Activated T-cell treated with anti-CD3 and anti-CD28 coated beads, Interleukin-2, amount 50 U/mL, for 4 hours (primary cell): Measurements from ENCODE around the gene OR5K1. TPM values are rescaled to one million over a fixed set of nuclear protein-coding genes. Genes with fewer than 3 reads are reported as not detected.

Experiments used
- ATAC-seq, 2 donors: fragments of 200-7000 bp; cut with Tn5 transposase; one replicate each; pipeline ENCODE4 v1.10.0; 2021
- DNase-seq: peaks from one replicate; pipeline ENCODE4 v3.0.0-alpha.2; 2020
- H3K27me3 Mint-ChIP-seq: one replicate; pipeline ENCODE4 v1.8.0; 2021; ENCODE audit warnings: low read depth, mixed read lengths
- H3K36me3 Mint-ChIP-seq: one replicate; pipeline ENCODE4 v1.8.0; 2022; ENCODE audit warnings: mixed read lengths; ENCODE audit not compliant: insufficient read depth
- H3K4me1 Mint-ChIP-seq: one replicate; pipeline ENCODE4 v1.8.0; 2021; ENCODE audit warnings: low read depth, mixed read lengths
- H3K4me3 Mint-ChIP-seq: one replicate; pipeline ENCODE4 v1.8.0; 2021; ENCODE audit warnings: mild to moderate bottlenecking, moderate library complexity, mixed read lengths
- H3K9me3 Mint-ChIP-seq: one replicate; pipeline ENCODE4 v1.8.0; 2021; ENCODE audit warnings: mixed read lengths
- total RNA-seq, 3 donors: library from RNA; stranded (reverse); gene quantifications; one replicate each; pipeline ENCODE4 v1.2.1, GENCODE V29; 2021

Gene OR5K1
- not detected for total RNA-seq

GRCh38 chr3:98462901-98463300 is at the start of gene OR5K1:
OR5K1 (plus strand) TSS chr3:98463201; CDS start chr3:98469577, 6,376 bp downstream.
- H3K4me3 Mint-ChIP-seq: no peak within 1 kb of the TSS
- DNase-seq (no peak), ATAC-seq (no peak)

DNA sequence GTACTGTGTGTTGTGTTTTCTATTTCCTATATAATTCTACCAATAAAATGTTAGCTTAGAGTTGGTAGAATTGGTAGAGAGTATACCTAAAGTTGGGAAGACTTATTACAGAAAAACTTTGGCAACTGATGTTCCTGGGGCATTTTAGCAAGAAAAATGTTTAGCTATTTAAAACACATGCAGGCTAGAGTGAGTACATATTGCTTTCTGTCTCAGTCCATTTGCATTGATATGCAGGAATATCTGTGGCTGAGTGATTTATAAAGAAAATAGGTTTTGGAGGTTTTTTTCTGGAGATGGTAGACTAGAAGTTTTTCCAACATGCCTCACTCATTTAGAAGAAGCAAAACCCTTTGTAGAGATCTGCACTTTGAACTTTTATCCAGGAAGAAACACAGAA is 30.4 kb upstream of the OR5K1 start:
- H3K4me1 Mint-ChIP-seq: no peaks in the 10 kb centered on the region
- no peak for ATAC-seq

More at GRCh38 chr3:98462901-98463300, at the start of gene OR5K1:
- Mint-ChIP-seq H3K27me3 (no peaks in the 10 kb centered on the region), H3K9me3 (peaks cover 12% of the 10 kb centered on the region), H3K36me3 (no peaks in the 10 kb centered on the region), H3K4me1 (no peaks in the 10 kb centered on the region)

GRCh38 chr3:98433764-98434163 is 29.2 kb upstream of the OR5K1 start:
- ATAC-seq: no peak

More for the DNA sequence above, 30.4 kb upstream of the OR5K1 start:
- no peak for DNase-seq
- peaks cover 2% of the 10 kb centered on the region for H3K36me3 Mint-ChIP-seq
- no peaks in the 10 kb centered on the region for H3K27me3 Mint-ChIP-seq
- H3K9me3 Mint-ChIP-seq: peaks cover 34% of the 10 kb centered on the region
- H3K4me3 Mint-ChIP-seq: no peak overlapping the region

GRCh38 chr3:98434412-98434811 is 28.6 kb upstream of the OR5K1 start:
- Mint-ChIP-seq H3K4me1 (no peaks in the 10 kb centered on the region), H3K36me3 (no peaks in the 10 kb centered on the region), H3K4me3 (no peak overlapping the region), H3K27me3 (no peaks in the 10 kb centered on the region), H3K9me3 (peaks cover 19% of the 10 kb centered on the region)
- no peak for DNase-seq
- no peak for ATAC-seq

More at GRCh38 chr3:98433764-98434163, 29.2 kb upstream of the OR5K1 start:
- H3K36me3 Mint-ChIP-seq: peaks cover 2% of the 10 kb centered on the region
- H3K27me3 Mint-ChIP-seq: no peaks in the 10 kb centered on the region
- H3K4me1 Mint-ChIP-seq: no peaks in the 10 kb centered on the region
- no peak overlapping the region for H3K4me3 Mint-ChIP-seq
- H3K9me3 Mint-ChIP-seq: peaks cover 26% of the 10 kb centered on the region
- no peak for DNase-seq

- DNase-seq (no peak), ATAC-seq (no peak)
- H3K4me3 Mint-ChIP-seq: no peak overlapping the region
- H3K9me3 Mint-ChIP-seq: no peaks in the 10 kb centered on the region
- H3K4me1 Mint-ChIP-seq: no peaks in the 10 kb centered on the region
- no peaks in the 10 kb centered on the region for H3K36me3 Mint-ChIP-seq
- H3K27me3 Mint-ChIP-seq: peaks cover 3% of the 10 kb centered on the region
Observed at GRCh38 chr3:98440283-98440682, 22.7 kb upstream of the OR5K1 start.

DNA sequence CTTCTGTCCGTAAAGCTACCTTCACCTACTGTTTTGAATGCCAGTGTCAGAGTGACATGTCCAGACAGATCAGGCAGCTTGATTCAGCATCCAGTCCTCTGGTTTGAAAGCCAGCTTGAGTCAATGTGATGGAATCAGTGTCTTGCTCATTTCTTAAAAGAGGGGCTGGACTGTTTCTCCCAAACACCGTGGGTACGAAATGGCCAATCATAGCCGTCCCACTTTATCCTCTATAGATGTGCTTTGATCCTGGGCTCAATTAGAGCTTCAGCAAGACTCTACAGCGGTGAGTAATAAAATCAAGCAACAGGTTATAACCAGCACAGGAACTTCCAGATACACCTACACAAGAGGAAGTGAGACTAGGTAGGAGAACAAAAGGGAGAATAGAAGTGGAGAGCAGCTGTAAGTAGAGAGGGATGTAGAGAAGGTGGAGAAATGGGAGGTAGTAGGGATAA is 17.0 kb upstream of the OR5K1 start:
- ATAC-seq: no peak
- H3K4me3 Mint-ChIP-seq: no peak overlapping the region
- peaks cover 6% of the 10 kb centered on the region for H3K4me1 Mint-ChIP-seq
- no peak for DNase-seq
- H3K36me3 Mint-ChIP-seq: no peaks in the 10 kb centered on the region
- H3K9me3 Mint-ChIP-seq: no peaks in the 10 kb centered on the region
- peaks cover 3% of the 10 kb centered on the region for H3K27me3 Mint-ChIP-seq

GRCh38 chr3:98449606-98450193 is 13.3 kb upstream of the OR5K1 start:
- H3K36me3 Mint-ChIP-seq: no peaks in the 10 kb centered on the region

GRCh38 chr3:98450372-98450771 is 12.6 kb upstream of the OR5K1 start:
- no peaks in the 10 kb centered on the region for H3K9me3 Mint-ChIP-seq
- DNase-seq: no peak
- H3K4me1 Mint-ChIP-seq: peaks cover 6% of the 10 kb centered on the region
- no peaks in the 10 kb centered on the region for H3K36me3 Mint-ChIP-seq
- ATAC-seq: no peak
- H3K27me3 Mint-ChIP-seq: peaks cover 2% of the 10 kb centered on the region
- H3K4me3 Mint-ChIP-seq: no peak overlapping the region

More at GRCh38 chr3:98449606-98450193, 13.3 kb upstream of the OR5K1 start:
- Mint-ChIP-seq H3K27me3 (peaks cover 3% of the 10 kb centered on the region), H3K4me1 (peaks cover 6% of the 10 kb centered on the region), H3K4me3 (no peak overlapping the region), H3K9me3 (no peaks in the 10 kb centered on the region)
- ATAC-seq (no peak), DNase-seq (no peak)

GRCh38 chr3:98453827-98454226 is 9.2 kb upstream of the OR5K1 start:
- DNase-seq: no peak
- no peaks in the 10 kb centered on the region for H3K36me3 Mint-ChIP-seq
- ATAC-seq: no peak
- peaks cover 1% of the 10 kb centered on the region for H3K4me1 Mint-ChIP-seq
- H3K9me3 Mint-ChIP-seq: peaks cover 8% of the 10 kb centered on the region
- H3K27me3 Mint-ChIP-seq: peaks cover 2% of the 10 kb centered on the region
- no peak overlapping the region for H3K4me3 Mint-ChIP-seq

- H3K9me3 Mint-ChIP-seq: peaks cover 12% of the 10 kb centered on the region
- H3K4me3 Mint-ChIP-seq: no peak overlapping the region
- DNase-seq (no peak), ATAC-seq (no peak)
- no peaks in the 10 kb centered on the region for H3K36me3 Mint-ChIP-seq
- H3K4me1 Mint-ChIP-seq: no peaks in the 10 kb centered on the region
- H3K27me3 Mint-ChIP-seq: peaks cover 2% of the 10 kb centered on the region
Observed at GRCh38 chr3:98454929-98455328, 8.1 kb upstream of the OR5K1 start.

DNA sequence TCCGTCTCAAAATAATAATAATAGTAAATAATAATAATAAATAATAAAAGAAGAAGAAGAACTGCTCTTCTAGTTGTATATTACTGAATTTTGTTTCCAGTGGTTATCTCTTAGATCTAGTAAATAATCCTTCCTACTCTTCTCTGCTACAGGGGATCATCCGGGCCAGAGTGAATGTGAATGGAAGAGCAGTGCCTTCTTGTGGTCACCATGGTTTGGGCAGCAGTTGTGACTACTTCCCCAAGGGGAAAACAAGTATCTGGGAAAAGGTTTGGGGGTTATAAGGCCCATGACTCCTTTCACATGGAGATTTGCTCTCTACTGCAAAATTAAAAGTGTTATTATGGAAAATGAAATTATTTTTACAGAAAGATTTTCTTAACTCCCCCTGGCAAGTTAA is 5.5 kb upstream of the OR5K1 start:
- H3K36me3 Mint-ChIP-seq: no peaks in the 10 kb centered on the region
- H3K27me3 Mint-ChIP-seq: peaks cover 2% of the 10 kb centered on the region
- ATAC-seq: no peak
- H3K4me1 Mint-ChIP-seq: no peaks in the 10 kb centered on the region
- no peak overlapping the region for H3K4me3 Mint-ChIP-seq
- peaks cover 12% of the 10 kb centered on the region for H3K9me3 Mint-ChIP-seq
- DNase-seq: no peak

DNA sequence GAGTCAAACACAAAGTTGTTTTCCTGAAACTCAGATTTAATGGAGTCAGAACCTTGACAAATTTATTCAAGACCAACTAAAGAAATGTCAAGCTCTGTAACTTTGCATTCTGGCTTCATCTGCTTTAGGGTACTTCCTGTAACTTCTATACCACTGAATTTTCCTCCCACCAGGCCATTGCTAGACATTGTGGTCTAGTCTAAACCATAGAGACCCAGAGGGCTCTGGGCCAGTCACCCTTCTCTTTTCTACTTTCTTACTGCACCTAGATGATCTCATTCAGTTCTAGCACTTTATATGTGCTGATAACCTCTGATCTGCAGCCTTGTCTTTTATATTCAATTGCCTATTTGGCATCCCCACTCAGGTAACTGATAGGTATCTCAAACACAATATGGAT is 2.8 kb upstream of the OR5K1 start:
- no peak overlapping the region for H3K4me3 Mint-ChIP-seq
- peaks cover 12% of the 10 kb centered on the region for H3K9me3 Mint-ChIP-seq
- no peaks in the 10 kb centered on the region for H3K4me1 Mint-ChIP-seq
- ATAC-seq: no peak
- no peak for DNase-seq
- H3K27me3 Mint-ChIP-seq: no peaks in the 10 kb centered on the region
- H3K36me3 Mint-ChIP-seq: no peaks in the 10 kb centered on the region

- no peak for DNase-seq
- H3K4me1 Mint-ChIP-seq: no peaks in the 10 kb centered on the region
Observed at GRCh38 chr3:98482717-98483482, 19.9 kb downstream of the OR5K1 start.

DNA sequence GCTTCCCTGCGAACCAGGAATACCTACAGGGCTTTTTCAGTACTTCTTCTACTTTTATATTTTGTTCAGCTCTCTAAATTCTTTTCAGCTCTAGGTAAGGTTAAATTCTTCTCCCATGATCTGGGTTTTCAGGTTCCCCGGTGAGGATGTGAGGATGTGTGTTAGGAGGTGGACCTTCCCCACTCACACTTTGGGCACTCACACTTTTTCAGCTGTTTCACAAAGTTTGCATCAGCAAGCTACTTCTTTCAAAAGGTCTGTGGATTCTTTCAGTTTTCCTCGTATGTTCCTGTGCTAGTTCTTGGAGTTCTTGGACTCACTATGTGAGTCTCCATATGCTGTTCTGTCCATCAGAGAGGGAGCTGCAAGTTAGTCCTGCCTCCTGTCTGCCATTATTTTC is 20.6 kb downstream of the OR5K1 start:
- no peak for ATAC-seq
- Mint-ChIP-seq H3K4me3 (no peak overlapping the region), H3K27me3 (peaks cover 9% of the 10 kb centered on the region), H3K4me1 (no peaks in the 10 kb centered on the region), H3K9me3 (peaks cover 38% of the 10 kb centered on the region), H3K36me3 (peaks cover 9% of the 10 kb centered on the region)
- no peak for DNase-seq

More at GRCh38 chr3:98482717-98483482, 19.9 kb downstream of the OR5K1 start:
- Mint-ChIP-seq H3K27me3 (peaks cover 9% of the 10 kb centered on the region), H3K9me3 (peaks cover 30% of the 10 kb centered on the region), H3K36me3 (peaks cover 4% of the 10 kb centered on the region), H3K4me3 (no peak overlapping the region)
- ATAC-seq: no peak

GRCh38 chr3:98497381-98497780 is 34.4 kb downstream of the OR5K1 start, which contains the start of gene OR5K2:
OR5K2 (plus strand) TSS chr3:98497681; CDS start chr3:98497681, 0 bp downstream.
- H3K27me3 Mint-ChIP-seq: no peaks in the 10 kb centered on the region
- no peaks in the 10 kb centered on the region for H3K9me3 Mint-ChIP-seq

More at GRCh38 chr3:98497381-98497780, 34.4 kb downstream of the OR5K1 start, which contains the start of gene OR5K2:
- DNase-seq (no peak), ATAC-seq (no peak)
- Mint-ChIP-seq H3K4me1 (no peaks in the 10 kb centered on the region), H3K4me3 (no peak within 1 kb of the TSS), H3K36me3 (peaks cover 4% of the 10 kb centered on the region)
